GM12891 (cell line): Measurements from ENCODE around the gene KCNMA1.

Experiments
- POLR2A ChIP-seq: IDR thresholded peaks from 2 replicates; pipeline ENCODE4 v1.6.1; 2011; ENCODE audit warnings: low read depth, low read length, control low read depth
- POLR2AphosphoS5 ChIP-seq: IDR thresholded peaks from 2 replicates; pipeline ENCODE4 v1.6.1; 2011; ENCODE audit warnings: low read depth, low read length, control low read depth
- POU2F2 ChIP-seq: IDR thresholded peaks from 2 replicates; pipeline ENCODE4 v1.6.1; 2011; ENCODE audit warnings: low read depth, mild to moderate bottlenecking, control low read depth, low read length, moderate library complexity
- SPI1 ChIP-seq: IDR thresholded peaks from 2 replicates; pipeline ENCODE4 v1.6.1; 2011; ENCODE audit warnings: low read depth, low read length, control low read depth
- TAF1 ChIP-seq: IDR thresholded peaks from 2 replicates; pipeline ENCODE4 v1.6.1; 2011; ENCODE audit warnings: low read depth, low read length, control low read depth

GRCh38 chr10:76991621-76992020 is 646.0 kb downstream of the KCNMA1 start:
- no peak for TF ChIP-seq POLR2A
- TF ChIP-seq POLR2AphosphoS5 = no peak
- TF ChIP-seq TAF1 = no peak
- no peak for TF ChIP-seq POU2F2
- no peak for TF ChIP-seq SPI1
